Pancreas (tissue), 10 donors: ENCODE results near the gene CYB561D1. TPM values are rescaled to one million over a fixed set of nuclear protein-coding genes. Genes with fewer than 3 reads are reported as not detected.

Experiments
- ATAC-seq, 4 donors: fragments of 200-7000 bp; cut with Tn5 transposase; one replicate each; pipeline versions ENCODE4 v1.8.0 to v1.9.1; 2020; ENCODE audit warnings: mild to moderate bottlenecking in 4 of 4, moderate library complexity in 4 of 4
- DNase-seq, 6 donors: peaks; one replicate each; pipeline ENCODE4 v3.0.0-alpha.2; 2020
- FAIRE-seq: peaks from 2 replicates; lab custom pipeline; 2012; peaks lifted over from hg19 to GRCh38; lab: Jason Lieb, UNC
- H3K27ac ChIP-seq, 4 donors: fragments of 200-600 bp; sonication (generic); 1 replicate in 3 of 4; 2 replicates in 1 of 4; pipeline versions ENCODE4 v1.5.0 to v1.8.0; 2020
- H3K27me3 ChIP-seq, 4 donors: fragments of 200-600 bp; one replicate each; pipeline ENCODE4 v1.8.0; 2021
- H3K36me3 ChIP-seq, 3 donors: fragments of 200-600 bp; sonication (generic) in 1 of 3; one replicate each; pipeline versions ENCODE4 v1.5.0 to v1.8.0; 2020 to 2021
- H3K4me1 ChIP-seq, 3 donors: fragments of 200-600 bp; one replicate each; pipeline ENCODE4 v1.8.0; 2021
- H3K4me3 ChIP-seq, 4 donors: fragments of 200-600 bp; sonication (generic) in 2 of 4; one replicate each; pipeline versions ENCODE4 v1.5.0 to v1.8.0; 2020 to 2021
- H3K9me3 ChIP-seq, 4 donors: fragments of 200-600 bp; one replicate each; pipeline ENCODE4 v1.8.0; 2021
- CTCF ChIP-seq, 4 donors: fragments of 200-600 bp; sonication (generic) in 3 of 4; IDR thresholded peaks; one replicate each; pipeline versions ENCODE4 v1.5.0 to v1.8.0; 2021; ENCODE audit warnings: antibody characterized with exemption in 4 of 4
- WGBS, 2 donors: extraction: QIAGEN DNeasy Blood & Tissue Kit; methylation state at CpG; one replicate each; pipeline ENCODE4 v1.1.7; 2013; 5-methylcytosine and 5-hydroxymethylcytosine counted together
- intact Hi-C, 3 donors: fragments of 100-400 bp; cut with DNase I; formaldehyde crosslinking; loops; one replicate each; pipeline versions ENCODE4 v1.11.1 to v1.14.2; 2022
- polyA plus RNA-seq, 2 donors: library from polyadenylated mRNA; stranded (reverse); fragments of 200-250 nt; gene quantifications; one replicate each; pipeline ENCODE4 v1.2.3, GENCODE V29; 2013
- total RNA-seq, 6 donors: library from RNA; stranded (reverse); fragmentation: NEBNext Ultra II Directional in 4 of 6; extraction: Animal tissue kit (Norgen Biotek cat#: 25700) in 4 of 6; gene quantifications; one replicate each; pipeline versions ENCODE4 v1.2.1 to v1.2.4, GENCODE V29; 2021 to 2023
- donor health status: healthy with polysubstance abuse.
- donor health status: DM: no; HTN: no; CAD: no; lungs with moderate emphysema.
- donor health status: DM: no; HTN: no; CAD: no.
- donor health status: control.
- donor health status: control.
- donor health status: Bipolar disorder and iron deficiency.
- donor health status: DM: yes; HTN: yes; CAD: no.
- donor health status: DM: no; HTN: no; CAD: no.
- donor health status: DM: no; HTN: no; CAD: no.
- donor health status: DM: yes; HTN: yes; CAD: no.

The CYB561D1 gene
- total and polyA plus RNA-seq, 8 donors: 5.1 to 11.6 (median 8.9) TPM

- H3K4me1 ChIP-seq: peaks cover 0 to 9% (median 0%) of the 10 kb centered on the region in 3 donors
- FAIRE-seq: no peak
- H3K36me3 ChIP-seq: no peaks in the 10 kb centered on the region
- intact Hi-C loops: loop anchor here in 2 of 3 donors (5.0 to 10.0 kb wide), 4 partner anchors 38 to 278 kb away; partner anchors contain the start of gene CYB561D1 (in 1 of the 2)
- ATAC-seq: no peak
- no peaks in the 10 kb centered on the region for H3K9me3 ChIP-seq
- TF ChIP-seq CTCF (IDR thresholded peaks at IDR 0.05): no peak
- WGBS, 2 donors: 69 to 73% methylated on average over 8 of the region's 8 CpGs
- no peak overlapping the region for H3K4me3 ChIP-seq
- no peak for DNase-seq
- no peaks in the 10 kb centered on the region for H3K27me3 ChIP-seq
- H3K27ac ChIP-seq: no peak overlapping the region
Observed at GRCh38 chr1:109529881-109530456, 36.1 kb downstream of the CYB561D1 start.

GRCh38 chr1:109530457-109531087 is 36.7 kb downstream of the CYB561D1 start:
- DNase-seq (no peak), FAIRE-seq (no peak)
- 70 to 75% methylated on average over 13 of the region's 13 CpGs for WGBS, 2 donors

GRCh38 chr1:109531380-109531779 is 37.5 kb downstream of the CYB561D1 start:
- intact Hi-C loops: loop anchor here in 2 of 3 donors (5.0 kb wide), 3 partner anchors 39 to 279 kb away; partner anchors contain the start of gene CYB561D1 (in 1 of the 2)
- no peak overlapping the region for H3K27ac ChIP-seq
- FAIRE-seq: no peak
- no peaks in the 10 kb centered on the region for H3K9me3 ChIP-seq
- WGBS, 2 donors: 77 to 85% methylated on average over 4 of the region's 4 CpGs
- H3K4me1 ChIP-seq: peaks cover 0 to 9% (median 0%) of the 10 kb centered on the region in 3 donors
- DNase-seq: no peak
- H3K36me3 ChIP-seq: no peaks in the 10 kb centered on the region
- H3K4me3 ChIP-seq: no peak overlapping the region
- no peak for TF ChIP-seq CTCF (IDR thresholded peaks at IDR 0.05)
- ATAC-seq: no peak
- no peaks in the 10 kb centered on the region for H3K27me3 ChIP-seq

More at GRCh38 chr1:109530457-109531087, 36.7 kb downstream of the CYB561D1 start:
- Histone ChIP-seq H3K27me3 (no peaks in the 10 kb centered on the region), H3K27ac (no peak overlapping the region), H3K36me3 (no peaks in the 10 kb centered on the region), H3K4me1 (peaks cover 0 to 9% (median 0%) of the 10 kb centered on the region in 3 donors), H3K4me3 (no peak overlapping the region), H3K9me3 (no peaks in the 10 kb centered on the region)
- no peak for TF ChIP-seq CTCF (IDR thresholded peaks at IDR 0.05)
- intact Hi-C loops: loop anchor here in 2 of 3 donors (5.0 kb wide), 3 partner anchors 38 to 278 kb away; partner anchors contain the start of gene CYB561D1 (in 1 of the 2)
- peak in 2 of 4 donors; percentile 8 to 32 for ATAC-seq

GRCh38 chr1:109531826-109532364 is 38.0 kb downstream of the CYB561D1 start:
- H3K36me3 ChIP-seq: no peaks in the 10 kb centered on the region
- no peaks in the 10 kb centered on the region for H3K27me3 ChIP-seq
- 40 to 46% methylated on average over 16 of the region's 16 CpGs for WGBS, 2 donors
- FAIRE-seq (no peak), ATAC-seq (no peak), DNase-seq (no peak)
- H3K27ac ChIP-seq: no peak overlapping the region
- no peaks in the 10 kb centered on the region for H3K9me3 ChIP-seq
- intact Hi-C loops: loop anchor here in 2 of 3 donors (5.0 kb wide), 3 partner anchors 40 to 280 kb away; partner anchors contain the start of gene CYB561D1 (in 1 of the 2)
- no peak for TF ChIP-seq CTCF (IDR thresholded peaks at IDR 0.05)
- H3K4me3 ChIP-seq: peak overlapping the region in 1 of 4 donors; percentile 18
- peaks cover 0 to 9% (median 0%) of the 10 kb centered on the region in 3 donors for H3K4me1 ChIP-seq
